WTC11 (cell line): ENCODE measurements around the gene CARMIL3. TPM values are rescaled to one million over a fixed set of nuclear protein-coding genes. Genes with fewer than 3 reads are reported as not detected.

Source experiments
- ATAC-seq: fragments of 200-7000 bp; cut with Tn5 transposase; 2 replicates; pipeline ENCODE4 v1.10.0; 2021; ENCODE audit warnings: mild to moderate bottlenecking, moderate library complexity
- CTCF ChIA-PET: fragments of 300-600 bp; sonication (Branson Sonifier 250); formaldehyde crosslinking; loops from one replicate; lab custom pipeline; 2021; ENCODE audit warnings: antibody characterized with exemption; lab: Charles Lee
- POLR2A ChIA-PET: fragments of 350-600 bp; sonication (Branson Sonifier 250); formaldehyde crosslinking; loops from one replicate; lab custom pipeline; 2021; ENCODE audit warnings: antibody characterized with exemption; lab: Charles Lee
- DNase-seq: peaks from one replicate; pipeline ENCODE4 v3.0.0; 2021; ENCODE audit warnings: low spot score
- H3K27ac Mint-ChIP-seq: 2 replicates; pipeline ENCODE4 v1.8.0; 2021; ENCODE audit warnings: mixed read lengths
- H3K27me3 Mint-ChIP-seq: 2 replicates; pipeline ENCODE4 v1.8.0; 2021; ENCODE audit warnings: low read depth, mild to moderate bottlenecking, moderate library complexity, mixed read lengths
- H3K36me3 Mint-ChIP-seq: 2 replicates; pipeline ENCODE4 v1.8.0; 2021; ENCODE audit warnings: mixed read lengths
- H3K4me1 Mint-ChIP-seq: 2 replicates; pipeline ENCODE4 v1.8.0; 2022; ENCODE audit warnings: mixed read lengths
- H3K4me3 Mint-ChIP-seq: 2 replicates; pipeline ENCODE4 v1.8.0; 2021; ENCODE audit warnings: mild to moderate bottlenecking, moderate library complexity, mixed read lengths
- H3K9me3 Mint-ChIP-seq: 2 replicates; pipeline ENCODE4 v1.8.0; 2021; ENCODE audit warnings: mixed read lengths
- ATF1 ChIP-seq: sonication (generic); formaldehyde crosslinking; IDR thresholded peaks from 2 replicates; pipeline ENCODE4 v1.8.1; 2023; ENCODE audit warnings: mild to moderate bottlenecking, moderate library complexity, missing genetic modification reagents
- CBFB ChIP-seq: sonication (generic); formaldehyde crosslinking; IDR thresholded peaks from 2 replicates; pipeline ENCODE4 v1.8.1; 2022; ENCODE audit warnings: mild to moderate bottlenecking, low read depth, missing genetic modification reagents
- CREB1 ChIP-seq: sonication (generic); formaldehyde crosslinking; IDR thresholded peaks from 2 replicates; pipeline ENCODE4 v1.8.0; 2023; ENCODE audit warnings: mild to moderate bottlenecking, missing genetic modification reagents
- CREM ChIP-seq: sonication (generic); formaldehyde crosslinking; IDR thresholded peaks from 2 replicates; pipeline ENCODE4 v1.8.1; 2022; ENCODE audit warnings: mild to moderate bottlenecking, missing genetic modification reagents, moderate library complexity
- ETV6 ChIP-seq: sonication (generic); formaldehyde crosslinking; IDR thresholded peaks from 2 replicates; pipeline ENCODE4 v1.8.1; 2022; ENCODE audit warnings: mild to moderate bottlenecking, missing genetic modification reagents
- FOXJ3 ChIP-seq: sonication (generic); formaldehyde crosslinking; IDR thresholded peaks from 2 replicates; pipeline ENCODE4 v1.9.0; 2021; ENCODE audit warnings: missing genetic modification reagents, mild to moderate bottlenecking, borderline replicate concordance
- FOXK1 ChIP-seq: sonication (generic); formaldehyde crosslinking; IDR thresholded peaks from 2 replicates; pipeline ENCODE4 v1.8.0; 2022; ENCODE audit warnings: mild to moderate bottlenecking, moderate library complexity, missing genetic modification reagents
- GABPB1 ChIP-seq: sonication (generic); formaldehyde crosslinking; IDR thresholded peaks from 2 replicates; pipeline ENCODE4 v1.8.1; 2023; ENCODE audit warnings: mild to moderate bottlenecking, missing genetic modification reagents
- GRHL2 ChIP-seq: fragments of 250-450 bp; sonication (Bioruptor Pico); IDR thresholded peaks from 2 replicates; pipeline ENCODE4 v1.8.0; 2022; ENCODE audit warnings: mild to moderate bottlenecking, moderate library complexity; ENCODE audit not compliant: insufficient replicate concordance, severe bottlenecking
- JUN ChIP-seq: sonication (generic); formaldehyde crosslinking; IDR thresholded peaks from 2 replicates; pipeline ENCODE4 v1.8.0; 2023; ENCODE audit warnings: mild to moderate bottlenecking, missing genetic modification reagents
- NFYB ChIP-seq: sonication (generic); formaldehyde crosslinking; conservative IDR thresholded peaks from 2 replicates; pipeline ENCODE4 v1.8.0; 2022; ENCODE audit warnings: low read depth, missing genetic modification reagents
- SMAD3 ChIP-seq: sonication (generic); formaldehyde crosslinking; IDR thresholded peaks from 2 replicates; pipeline ENCODE4 v1.8.0; 2022; ENCODE audit warnings: missing genetic modification reagents, mild to moderate bottlenecking, borderline replicate concordance
- SP1 ChIP-seq: sonication (generic); formaldehyde crosslinking; conservative IDR thresholded peaks from 2 replicates; pipeline ENCODE4 v1.8.1; 2022; ENCODE audit warnings: missing genetic modification reagents
- USF1 ChIP-seq: sonication (generic); formaldehyde crosslinking; IDR thresholded peaks from 2 replicates; pipeline ENCODE4 v1.8.0; 2022; ENCODE audit warnings: mild to moderate bottlenecking, missing genetic modification reagents
- ZBTB21 ChIP-seq: sonication (generic); formaldehyde crosslinking; IDR thresholded peaks from 2 replicates; pipeline ENCODE4 v1.8.1; 2023; ENCODE audit warnings: mild to moderate bottlenecking, missing genetic modification reagents, borderline replicate concordance
- ZNF263 ChIP-seq: sonication (generic); formaldehyde crosslinking; IDR thresholded peaks from 2 replicates; pipeline ENCODE4 v1.8.1; 2022; ENCODE audit warnings: low read depth, mild to moderate bottlenecking, moderate library complexity, missing genetic modification reagents
- ZNF281 ChIP-seq: sonication (generic); formaldehyde crosslinking; IDR thresholded peaks from 2 replicates; pipeline ENCODE4 v1.8.0; 2023; ENCODE audit warnings: mild to moderate bottlenecking, missing genetic modification reagents
- ZNF396 ChIP-seq: fragments of 250-450 bp; sonication (Bioruptor Pico); IDR thresholded peaks from 2 replicates; pipeline ENCODE4 v1.8.0; 2021; ENCODE audit warnings: mild to moderate bottlenecking, moderate library complexity, borderline replicate concordance
- ZNF671 ChIP-seq: fragments of 250-450 bp; sonication (Bioruptor Pico); IDR thresholded peaks from 2 replicates; pipeline ENCODE4 v1.8.0; 2021; ENCODE audit warnings: mild to moderate bottlenecking
- total RNA-seq: library from RNA; stranded (reverse); gene quantifications from 3 replicates; pipeline ENCODE4 v1.2.3, GENCODE V29; 2021
- TF ChIP-seq, protein P1 (sequence below): fragments of 200-600 bp; IDR thresholded peaks from 2 replicates; pipeline ENCODE4 v1.8.0; 2022; ENCODE audit warnings: antibody characterized with exemption
- TF ChIP-seq, protein P2 (sequence below): sonication (generic); formaldehyde crosslinking; conservative IDR thresholded peaks from 2 replicates; pipeline ENCODE4 v1.8.1; 2022; ENCODE audit warnings: mild to moderate bottlenecking, missing genetic modification reagents
- TF ChIP-seq, protein P3 (sequence below): sonication (generic); formaldehyde crosslinking; IDR thresholded peaks from 2 replicates; pipeline ENCODE4 v1.8.1; 2022; ENCODE audit warnings: mild to moderate bottlenecking, moderate library complexity, missing genetic modification reagents
- TF ChIP-seq, protein P4 (sequence below): sonication (generic); formaldehyde crosslinking; IDR thresholded peaks from 2 replicates; pipeline ENCODE4 v1.8.1; 2022; ENCODE audit warnings: missing genetic modification reagents, borderline replicate concordance
- TF ChIP-seq, protein P5 (sequence below): sonication (generic); formaldehyde crosslinking; IDR thresholded peaks from 2 replicates; pipeline ENCODE4 v1.8.0; 2023; ENCODE audit warnings: missing genetic modification reagents

The CARMIL3 gene
- total RNA-seq, 1 experiment from 2014 or later = 13.0 TPM

DNA sequence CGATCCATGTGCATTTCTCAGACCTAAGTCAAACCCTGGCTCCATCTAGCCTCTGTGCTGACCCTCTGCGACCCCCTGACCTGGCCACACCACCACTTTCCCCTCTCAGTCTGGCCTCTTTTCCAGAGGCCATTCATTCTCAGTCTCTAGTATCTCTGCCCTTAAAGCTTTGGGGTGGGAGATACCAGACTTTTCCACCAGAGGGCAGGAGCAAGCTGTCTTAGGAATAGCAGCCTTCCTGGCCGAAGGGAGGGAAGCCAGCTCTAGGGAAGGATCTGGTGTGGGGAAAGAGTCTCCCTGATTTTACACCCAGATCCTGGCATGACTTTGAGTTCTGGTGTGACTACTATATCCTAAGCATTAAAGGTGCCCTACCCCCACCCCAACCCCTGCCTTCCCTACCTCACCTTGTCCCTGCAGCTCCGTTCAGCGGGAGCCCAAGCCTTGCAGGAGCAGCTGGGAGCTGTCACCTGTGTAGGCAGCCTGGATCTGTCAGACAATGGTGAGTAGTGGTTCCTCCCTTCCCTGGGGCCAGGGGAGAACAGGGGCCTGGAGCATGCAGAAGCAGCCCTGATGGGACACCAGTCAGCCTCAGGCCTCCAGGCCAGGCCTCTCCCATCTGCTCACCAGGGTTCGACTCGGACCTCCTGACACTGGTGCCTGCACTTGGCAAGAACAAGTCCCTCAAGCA is 6.6 kb downstream of the CARMIL3 start:
- CTCF ChIA-PET = interaction anchor here (0.7 to 4.9 kb wide), 45 partner anchors 9 to 538 kb away, joined by 3 to 320 read pairs (median 5); partner anchors contain the start of genes CHMP4A, CPNE6, DCAF11 and DHRS1
- DNase-seq = peak; percentile 88
- peak; percentile 87 for ATAC-seq
- Mint-ChIP-seq H3K36me3 (no peaks in the 10 kb centered on the region), H3K27me3 (no peaks in the 10 kb centered on the region), H3K27ac (no peak overlapping the region; the same call in 1 of the 2 replicates), H3K4me1 (peaks cover 6% of the 10 kb centered on the region), H3K9me3 (no peaks in the 10 kb centered on the region), H3K4me3 (no peak overlapping the region)
- POLR2A ChIA-PET = interaction anchor here (0.8 to 3.6 kb wide), 11 partner anchors 22 to 530 kb away, joined by 3 to 38 read pairs (median 4); partner anchors contain the start of genes DCAF11, NRL, PCK2 and RNF31
- TF ChIP-seq JUN (CRISPR knock-in tag) = no peak
- TF ChIP-seq, protein P1, sequence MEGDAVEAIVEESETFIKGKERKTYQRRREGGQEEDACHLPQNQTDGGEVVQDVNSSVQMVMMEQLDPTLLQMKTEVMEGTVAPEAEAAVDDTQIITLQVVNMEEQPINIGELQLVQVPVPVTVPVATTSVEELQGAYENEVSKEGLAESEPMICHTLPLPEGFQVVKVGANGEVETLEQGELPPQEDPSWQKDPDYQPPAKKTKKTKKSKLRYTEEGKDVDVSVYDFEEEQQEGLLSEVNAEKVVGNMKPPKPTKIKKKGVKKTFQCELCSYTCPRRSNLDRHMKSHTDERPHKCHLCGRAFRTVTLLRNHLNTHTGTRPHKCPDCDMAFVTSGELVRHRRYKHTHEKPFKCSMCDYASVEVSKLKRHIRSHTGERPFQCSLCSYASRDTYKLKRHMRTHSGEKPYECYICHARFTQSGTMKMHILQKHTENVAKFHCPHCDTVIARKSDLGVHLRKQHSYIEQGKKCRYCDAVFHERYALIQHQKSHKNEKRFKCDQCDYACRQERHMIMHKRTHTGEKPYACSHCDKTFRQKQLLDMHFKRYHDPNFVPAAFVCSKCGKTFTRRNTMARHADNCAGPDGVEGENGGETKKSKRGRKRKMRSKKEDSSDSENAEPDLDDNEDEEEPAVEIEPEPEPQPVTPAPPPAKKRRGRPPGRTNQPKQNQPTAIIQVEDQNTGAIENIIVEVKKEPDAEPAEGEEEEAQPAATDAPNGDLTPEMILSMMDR = peak; percentile 73
- TF ChIP-seq ZNF281 (CRISPR knock-in tag) = no peak
- TF ChIP-seq ETV6 (CRISPR knock-in tag) = peak; percentile 13; the same call in 1 of the 2 replicates
- TF ChIP-seq, protein P2, sequence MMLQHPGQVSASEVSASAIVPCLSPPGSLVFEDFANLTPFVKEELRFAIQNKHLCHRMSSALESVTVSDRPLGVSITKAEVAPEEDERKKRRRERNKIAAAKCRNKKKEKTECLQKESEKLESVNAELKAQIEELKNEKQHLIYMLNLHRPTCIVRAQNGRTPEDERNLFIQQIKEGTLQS = no peak
- TF ChIP-seq FOXK1 (CRISPR knock-in tag) = no peak
- no peak for TF ChIP-seq FOXJ3 (CRISPR knock-in tag)
- peak; percentile 46; the same call in 1 of the 2 replicates for TF ChIP-seq GABPB1 (CRISPR knock-in tag)
- TF ChIP-seq NFYB (CRISPR knock-in tag) = no peak
- TF ChIP-seq, protein P3, sequence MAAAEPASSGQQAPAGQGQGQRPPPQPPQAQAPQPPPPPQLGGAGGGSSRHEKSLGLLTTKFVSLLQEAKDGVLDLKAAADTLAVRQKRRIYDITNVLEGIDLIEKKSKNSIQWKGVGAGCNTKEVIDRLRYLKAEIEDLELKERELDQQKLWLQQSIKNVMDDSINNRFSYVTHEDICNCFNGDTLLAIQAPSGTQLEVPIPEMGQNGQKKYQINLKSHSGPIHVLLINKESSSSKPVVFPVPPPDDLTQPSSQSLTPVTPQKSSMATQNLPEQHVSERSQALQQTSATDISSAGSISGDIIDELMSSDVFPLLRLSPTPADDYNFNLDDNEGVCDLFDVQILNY (CRISPR knock-in tag) = no peak
- no peak for TF ChIP-seq USF1 (CRISPR knock-in tag)
- TF ChIP-seq ZNF263 (CRISPR knock-in tag) = no peak
- no peak for TF ChIP-seq ZNF396
- TF ChIP-seq ZBTB21 (CRISPR knock-in tag) = no peak

DNA sequence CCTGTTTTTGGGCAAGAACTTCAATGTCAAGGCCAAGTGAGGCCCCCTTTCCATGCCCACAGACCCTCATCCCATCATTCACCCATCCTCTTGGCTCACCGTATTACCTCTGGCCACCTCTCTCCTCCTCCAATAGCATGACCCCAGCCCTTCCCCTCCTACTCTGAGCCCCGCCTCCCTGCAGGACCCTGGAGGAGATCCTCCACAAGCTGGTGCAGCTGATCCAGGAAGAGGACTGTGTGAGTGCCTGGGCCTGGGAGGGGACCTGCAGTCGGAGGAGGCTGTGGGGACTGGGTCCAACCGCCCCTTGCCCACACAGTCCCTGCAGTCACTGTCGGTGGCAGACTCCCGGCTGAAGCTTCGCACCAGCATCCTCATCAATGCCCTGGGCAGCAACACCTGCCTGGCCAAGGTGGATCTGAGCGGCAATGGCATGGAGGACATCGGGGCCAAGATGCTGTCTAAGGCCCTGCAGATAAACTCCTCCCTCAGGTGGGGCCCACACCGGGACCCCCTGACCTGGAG is 7.2 kb downstream of the CARMIL3 start:
- no peaks in the 10 kb centered on the region for H3K36me3 Mint-ChIP-seq
- H3K4me1 Mint-ChIP-seq = peaks cover 6% of the 10 kb centered on the region
- H3K27ac Mint-ChIP-seq = no peak overlapping the region
- POLR2A ChIA-PET = interaction anchor here (0.8 to 3.6 kb wide), 8 partner anchors 31 to 531 kb away, joined by 3 to 38 read pairs (median 5); partner anchors contain the start of genes DCAF11, NRL, PCK2 and RNF31
- H3K27me3 Mint-ChIP-seq = no peaks in the 10 kb centered on the region
- no peaks in the 10 kb centered on the region for H3K9me3 Mint-ChIP-seq
- ATAC-seq (peak; percentile 78), DNase-seq (peak; percentile 39)
- CTCF ChIA-PET = interaction anchor here (0.7 to 4.9 kb wide), 42 partner anchors 9 to 539 kb away, joined by 3 to 320 read pairs (median 5); partner anchors contain the start of genes CHMP4A, CPNE6, DCAF11 and DHRS1
- H3K4me3 Mint-ChIP-seq = no peak overlapping the region
- no peak for TF ChIP-seq SP1
- TF ChIP-seq CBFB = no peak
- no peak for TF ChIP-seq CREM (CRISPR knock-in tag)
- TF ChIP-seq ATF1 (CRISPR knock-in tag) = no peak
- no peak for TF ChIP-seq GRHL2 (CRISPR knock-in tag)
- TF ChIP-seq, protein P4, sequence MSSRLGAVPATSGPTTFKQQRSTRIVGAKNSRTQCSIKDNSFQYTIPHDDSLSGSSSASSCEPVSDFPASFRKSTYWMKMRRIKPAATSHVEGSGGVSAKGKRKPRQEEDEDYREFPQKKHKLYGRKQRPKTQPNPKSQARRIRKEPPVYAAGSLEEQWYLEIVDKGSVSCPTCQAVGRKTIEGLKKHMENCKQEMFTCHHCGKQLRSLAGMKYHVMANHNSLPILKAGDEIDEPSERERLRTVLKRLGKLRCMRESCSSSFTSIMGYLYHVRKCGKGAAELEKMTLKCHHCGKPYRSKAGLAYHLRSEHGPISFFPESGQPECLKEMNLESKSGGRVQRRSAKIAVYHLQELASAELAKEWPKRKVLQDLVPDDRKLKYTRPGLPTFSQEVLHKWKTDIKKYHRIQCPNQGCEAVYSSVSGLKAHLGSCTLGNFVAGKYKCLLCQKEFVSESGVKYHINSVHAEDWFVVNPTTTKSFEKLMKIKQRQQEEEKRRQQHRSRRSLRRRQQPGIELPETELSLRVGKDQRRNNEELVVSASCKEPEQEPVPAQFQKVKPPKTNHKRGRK = no peak
- no peak for TF ChIP-seq CREB1 (CRISPR knock-in tag)
- TF ChIP-seq, protein P5, sequence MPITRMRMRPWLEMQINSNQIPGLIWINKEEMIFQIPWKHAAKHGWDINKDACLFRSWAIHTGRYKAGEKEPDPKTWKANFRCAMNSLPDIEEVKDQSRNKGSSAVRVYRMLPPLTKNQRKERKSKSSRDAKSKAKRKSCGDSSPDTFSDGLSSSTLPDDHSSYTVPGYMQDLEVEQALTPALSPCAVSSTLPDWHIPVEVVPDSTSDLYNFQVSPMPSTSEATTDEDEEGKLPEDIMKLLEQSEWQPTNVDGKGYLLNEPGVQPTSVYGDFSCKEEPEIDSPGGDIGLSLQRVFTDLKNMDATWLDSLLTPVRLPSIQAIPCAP (CRISPR knock-in tag) = no peak
- no peak for TF ChIP-seq SMAD3 (CRISPR knock-in tag)
- no peak for TF ChIP-seq ZNF671 (CRISPR knock-in tag)
- TF ChIP-seq JUN (CRISPR knock-in tag) = no peak
- TF ChIP-seq, protein P2 = no peak
